SK-N-SH treated with all-trans-retinoic acid at 6 μM for 48 hours (cell line): Measurements from ENCODE around the gene RAB5IF.

Experiments used
- ATAC-seq: fragments of 200-7000 bp; cut with Tn5 transposase; 3 replicates; pipeline ENCODE4 v1.9.1; 2020; ENCODE audit warnings: mild to moderate bottlenecking, moderate library complexity
- BACH2 ChIP-seq: fragments of 250-450 bp; sonication (Bioruptor Pico); IDR thresholded peaks from 2 replicates; pipeline ENCODE4 v1.9.0; 2021; ENCODE audit warnings: mild to moderate bottlenecking, borderline replicate concordance
- CSDC2 ChIP-seq: fragments of 250-450 bp; sonication (Bioruptor Pico); IDR thresholded peaks from 2 replicates; pipeline ENCODE4 v1.5.0; 2020; ENCODE audit warnings: mild to moderate bottlenecking, moderate library complexity
- ESRRG ChIP-seq: fragments of 250-450 bp; sonication (Bioruptor Pico); IDR thresholded peaks from 2 replicates; pipeline ENCODE4 v1.6.1; 2021; ENCODE audit warnings: mild to moderate bottlenecking
- ISL1 ChIP-seq: fragments of 250-450 bp; sonication (Bioruptor Pico); IDR thresholded peaks from 2 replicates; pipeline ENCODE4 v2.1.2; 2022; ENCODE audit warnings: mild to moderate bottlenecking, moderate library complexity
- OSR1 ChIP-seq: fragments of 250-450 bp; sonication (Bioruptor Pico); IDR thresholded peaks from 2 replicates; pipeline ENCODE4 v1.8.0; 2022; ENCODE audit warnings: moderate library complexity, mild to moderate bottlenecking, inconsistent platforms
- PATZ1 ChIP-seq: fragments of 250-450 bp; sonication (Bioruptor Pico); IDR thresholded peaks from 2 replicates; pipeline ENCODE4 v1.8.0; 2020; ENCODE audit warnings: mild to moderate bottlenecking, moderate library complexity, borderline replicate concordance
- POU6F1 ChIP-seq: fragments of 250-450 bp; sonication (Bioruptor Pico); IDR thresholded peaks from 2 replicates; pipeline ENCODE4 v1.8.0; 2021; ENCODE audit warnings: low read depth, mild to moderate bottlenecking, moderate library complexity, borderline replicate concordance
- PPARA ChIP-seq: fragments of 250-450 bp; sonication (Bioruptor Pico); IDR thresholded peaks from 2 replicates; pipeline ENCODE4 v1.5.0; 2020; ENCODE audit warnings: mild to moderate bottlenecking, borderline replicate concordance
- TCF4 ChIP-seq: fragments of 250-450 bp; sonication (Bioruptor Pico); IDR thresholded peaks from 2 replicates; pipeline ENCODE4 v1.8.0; 2021; ENCODE audit warnings: mild to moderate bottlenecking, moderate library complexity, borderline replicate concordance
- ZC3H10 ChIP-seq: fragments of 250-450 bp; sonication (Bioruptor Pico); IDR thresholded peaks from 2 replicates; pipeline ENCODE4 v1.5.1; 2021; ENCODE audit warnings: mild to moderate bottlenecking, moderate library complexity
- ZFP3 ChIP-seq: fragments of 250-450 bp; sonication (Bioruptor Pico); IDR thresholded peaks from 2 replicates; pipeline ENCODE4 v1.5.0; 2020; ENCODE audit warnings: mild to moderate bottlenecking, moderate library complexity
- ZNF565 ChIP-seq: fragments of 450-650 bp; formaldehyde crosslinking; conservative IDR thresholded peaks from 2 replicates; pipeline ENCODE4 v1.5.0; 2020; ENCODE audit warnings: low read depth, mild to moderate bottlenecking, moderate library complexity
- ZNF70 ChIP-seq: fragments of 450-650 bp; formaldehyde crosslinking; IDR thresholded peaks from 2 replicates; pipeline ENCODE4 v1.5.0; 2020; ENCODE audit warnings: mild to moderate bottlenecking, moderate library complexity
- ZNF8 ChIP-seq: fragments of 450-650 bp; formaldehyde crosslinking; IDR thresholded peaks from 2 replicates; pipeline ENCODE4 v1.5.0; 2020; ENCODE audit warnings: mild to moderate bottlenecking, moderate library complexity
- TF ChIP-seq, protein P1 (sequence below): fragments of 250-450 bp; sonication (Bioruptor Pico); IDR thresholded peaks from 2 replicates; pipeline ENCODE4 v1.5.1; 2020; ENCODE audit warnings: low read depth, mild to moderate bottlenecking, moderate library complexity
- TF ChIP-seq, protein P2 (sequence below): fragments of 250-450 bp; sonication (Bioruptor Pico); IDR thresholded peaks from 2 replicates; pipeline ENCODE4 v1.5.1; 2021; ENCODE audit warnings: mild to moderate bottlenecking, moderate library complexity
- TF ChIP-seq, protein P3 (sequence below): fragments of 250-450 bp; sonication (Bioruptor Pico); IDR thresholded peaks from 2 replicates; pipeline ENCODE4 v1.5.0; 2020; ENCODE audit warnings: mild to moderate bottlenecking, moderate library complexity

Gene RAB5IF

GRCh38 chr20:36644706-36645095, 39.1 kb downstream of the RAB5IF start (continued):
- TF ChIP-seq, protein P1, sequence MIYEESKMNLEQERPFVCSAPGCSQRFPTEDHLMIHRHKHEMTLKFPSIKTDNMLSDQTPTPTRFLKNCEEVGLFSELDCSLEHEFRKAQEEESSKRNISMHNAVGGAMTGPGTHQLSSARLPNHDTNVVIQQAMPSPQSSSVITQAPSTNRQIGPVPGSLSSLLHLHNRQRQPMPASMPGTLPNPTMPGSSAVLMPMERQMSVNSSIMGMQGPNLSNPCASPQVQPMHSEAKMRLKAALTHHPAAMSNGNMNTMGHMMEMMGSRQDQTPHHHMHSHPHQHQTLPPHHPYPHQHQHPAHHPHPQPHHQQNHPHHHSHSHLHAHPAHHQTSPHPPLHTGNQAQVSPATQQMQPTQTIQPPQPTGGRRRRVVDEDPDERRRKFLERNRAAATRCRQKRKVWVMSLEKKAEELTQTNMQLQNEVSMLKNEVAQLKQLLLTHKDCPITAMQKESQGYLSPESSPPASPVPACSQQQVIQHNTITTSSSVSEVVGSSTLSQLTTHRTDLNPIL: no peak
- TF ChIP-seq CSDC2 (CRISPR knock-in tag) (no peak), ZNF565 (CRISPR knock-in tag) (no peak), OSR1 (CRISPR knock-in tag) (no peak), PPARA (CRISPR knock-in tag) (no peak)
- TF ChIP-seq, all 23 proteins: peak for 0

DNA sequence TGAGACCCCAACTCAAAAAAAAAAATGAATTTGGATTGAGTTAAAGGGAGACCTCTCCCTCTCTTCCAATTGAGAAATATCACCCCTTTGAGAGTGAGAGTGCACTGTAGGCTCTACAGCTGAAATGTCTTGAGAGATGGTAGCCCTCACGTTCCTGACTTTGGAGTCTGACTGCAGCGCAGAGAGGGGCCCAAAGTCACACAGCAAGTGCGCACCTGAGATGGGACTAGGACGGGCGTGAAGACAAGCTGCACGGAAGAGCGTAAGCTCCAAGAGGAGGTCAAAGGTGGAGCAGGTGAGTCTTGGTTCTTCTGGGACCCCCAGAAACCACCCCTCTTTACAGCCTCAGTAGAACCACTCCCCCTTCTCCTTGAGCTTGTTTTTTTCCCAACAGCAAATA, 39.8 kb downstream of the RAB5IF start:
- TF ChIP-seq TCF4: no peak

DNA sequence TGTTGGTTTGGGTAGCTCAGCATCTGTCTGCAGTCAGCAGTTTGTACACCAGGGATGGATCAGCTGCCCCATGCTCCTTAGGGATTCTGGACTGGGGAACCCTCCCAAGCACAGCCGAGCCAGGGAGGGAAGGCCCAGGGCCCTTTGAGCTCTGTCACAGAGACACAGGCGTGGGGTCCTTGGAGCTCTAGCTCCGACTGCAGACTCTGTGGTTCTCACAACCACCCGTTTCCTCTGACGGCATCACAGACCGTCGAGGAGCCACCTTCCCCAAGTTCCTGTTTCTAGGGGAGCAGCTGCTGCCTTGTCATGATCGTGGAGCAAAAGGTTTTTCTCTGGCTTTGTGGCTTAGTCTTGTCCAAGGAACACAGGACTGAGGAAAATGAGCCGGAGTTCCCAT, 40.4 kb downstream of the RAB5IF start, which contains the start of gene SLA2:
TSS of gene SLA2 (minus strand) at position 199 of the 400 bp plus-strand sequence. CDS start 4,861 bp downstream, outside the sequence.
- TF ChIP-seq, protein P1: no peak
- TF ChIP-seq OSR1 (CRISPR knock-in tag) (no peak), PPARA (CRISPR knock-in tag) (no peak), ZNF70 (CRISPR knock-in tag) (no peak), PATZ1 (CRISPR knock-in tag) (no peak), ZFP3 (CRISPR knock-in tag) (no peak), TCF4 (no peak), ZNF565 (CRISPR knock-in tag) (no peak), ISL1 (CRISPR knock-in tag) (no peak)
- TF ChIP-seq, protein P2, sequence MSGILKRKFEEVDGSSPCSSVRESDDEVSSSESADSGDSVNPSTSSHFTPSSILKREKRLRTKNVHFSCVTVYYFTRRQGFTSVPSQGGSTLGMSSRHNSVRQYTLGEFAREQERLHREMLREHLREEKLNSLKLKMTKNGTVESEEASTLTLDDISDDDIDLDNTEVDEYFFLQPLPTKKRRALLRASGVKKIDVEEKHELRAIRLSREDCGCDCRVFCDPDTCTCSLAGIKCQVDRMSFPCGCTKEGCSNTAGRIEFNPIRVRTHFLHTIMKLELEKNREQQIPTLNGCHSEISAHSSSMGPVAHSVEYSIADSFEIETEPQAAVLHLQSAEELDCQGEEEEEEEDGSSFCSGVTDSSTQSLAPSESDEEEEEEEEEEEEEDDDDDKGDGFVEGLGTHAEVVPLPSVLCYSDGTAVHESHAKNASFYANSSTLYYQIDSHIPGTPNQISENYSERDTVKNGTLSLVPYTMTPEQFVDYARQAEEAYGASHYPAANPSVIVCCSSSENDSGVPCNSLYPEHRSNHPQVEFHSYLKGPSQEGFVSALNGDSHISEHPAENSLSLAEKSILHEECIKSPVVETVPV (CRISPR knock-in tag): no peak
- TF ChIP-seq, all 23 proteins: peak for 0
- no peak for ATAC-seq

More for the DNA sequence above, 39.8 kb downstream of the RAB5IF start:
- ATAC-seq: no peak

DNA sequence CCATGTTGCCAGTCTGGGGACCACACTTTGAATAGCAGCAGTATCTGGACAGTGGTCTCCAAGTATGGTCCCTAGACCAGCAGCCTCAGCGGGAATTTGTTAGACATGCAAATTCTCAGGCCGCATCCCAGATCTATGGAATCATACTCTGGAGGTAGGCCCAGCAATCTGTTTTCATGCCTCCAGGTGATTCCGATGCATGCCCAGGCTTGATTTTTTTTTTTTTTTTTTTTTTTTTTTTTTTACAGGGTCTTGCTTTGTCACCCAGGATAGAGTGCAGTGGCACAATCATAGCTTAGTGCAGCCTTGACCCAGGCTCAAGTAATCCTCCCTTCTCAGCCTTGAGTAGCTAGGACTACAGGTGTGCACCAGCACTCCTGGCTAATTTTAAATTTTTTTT, 41.1 kb downstream of the RAB5IF start:
- ATAC-seq: no peak
- no peak for TF ChIP-seq ESRRG

DNA sequence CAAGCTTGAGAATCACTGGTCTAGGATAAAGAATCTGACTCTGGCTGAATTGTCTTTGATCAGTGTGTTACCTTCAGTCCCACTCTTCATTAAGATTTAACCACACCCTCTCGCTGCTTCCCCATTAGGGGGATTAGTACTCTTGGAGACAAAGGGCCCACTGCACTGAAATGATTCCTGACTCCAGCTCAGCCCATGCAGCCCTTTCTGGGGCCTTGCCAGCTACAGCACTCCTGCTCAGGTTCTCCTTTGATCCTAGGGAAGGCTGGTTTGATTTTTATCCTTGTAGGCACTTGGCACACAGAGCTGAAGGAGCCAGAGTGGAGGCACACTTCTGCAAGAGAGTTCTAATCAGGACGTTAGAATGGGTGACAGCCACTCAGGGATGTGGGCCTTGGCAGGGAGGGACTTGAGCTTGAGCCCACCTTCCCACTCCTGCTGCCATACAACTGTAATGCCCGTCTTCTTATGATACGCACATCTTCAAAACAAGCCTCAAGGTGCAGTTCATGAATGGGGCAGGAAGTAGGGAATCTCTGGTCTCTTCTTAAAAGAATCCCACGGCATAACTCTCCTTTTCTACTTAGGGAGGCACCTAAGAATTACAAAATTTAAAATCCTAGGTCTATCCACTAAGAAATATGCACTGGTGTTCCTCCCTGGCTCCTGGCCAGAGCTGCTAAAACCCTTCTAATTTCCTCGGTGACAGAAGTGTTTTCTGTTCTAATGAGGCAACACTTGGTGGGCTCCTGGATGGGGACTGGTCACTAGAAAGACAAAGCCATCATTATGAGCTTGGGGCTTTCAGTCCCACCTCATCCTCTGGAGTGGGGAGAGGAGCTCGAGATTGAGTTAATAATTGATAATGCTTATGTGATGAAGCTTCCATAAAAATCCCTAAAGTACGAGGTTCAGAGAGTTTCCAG, 41.9 kb downstream of the RAB5IF start:
- ATAC-seq: no peak
- no peak for TF ChIP-seq ESRRG
- TF ChIP-seq, protein P3, sequence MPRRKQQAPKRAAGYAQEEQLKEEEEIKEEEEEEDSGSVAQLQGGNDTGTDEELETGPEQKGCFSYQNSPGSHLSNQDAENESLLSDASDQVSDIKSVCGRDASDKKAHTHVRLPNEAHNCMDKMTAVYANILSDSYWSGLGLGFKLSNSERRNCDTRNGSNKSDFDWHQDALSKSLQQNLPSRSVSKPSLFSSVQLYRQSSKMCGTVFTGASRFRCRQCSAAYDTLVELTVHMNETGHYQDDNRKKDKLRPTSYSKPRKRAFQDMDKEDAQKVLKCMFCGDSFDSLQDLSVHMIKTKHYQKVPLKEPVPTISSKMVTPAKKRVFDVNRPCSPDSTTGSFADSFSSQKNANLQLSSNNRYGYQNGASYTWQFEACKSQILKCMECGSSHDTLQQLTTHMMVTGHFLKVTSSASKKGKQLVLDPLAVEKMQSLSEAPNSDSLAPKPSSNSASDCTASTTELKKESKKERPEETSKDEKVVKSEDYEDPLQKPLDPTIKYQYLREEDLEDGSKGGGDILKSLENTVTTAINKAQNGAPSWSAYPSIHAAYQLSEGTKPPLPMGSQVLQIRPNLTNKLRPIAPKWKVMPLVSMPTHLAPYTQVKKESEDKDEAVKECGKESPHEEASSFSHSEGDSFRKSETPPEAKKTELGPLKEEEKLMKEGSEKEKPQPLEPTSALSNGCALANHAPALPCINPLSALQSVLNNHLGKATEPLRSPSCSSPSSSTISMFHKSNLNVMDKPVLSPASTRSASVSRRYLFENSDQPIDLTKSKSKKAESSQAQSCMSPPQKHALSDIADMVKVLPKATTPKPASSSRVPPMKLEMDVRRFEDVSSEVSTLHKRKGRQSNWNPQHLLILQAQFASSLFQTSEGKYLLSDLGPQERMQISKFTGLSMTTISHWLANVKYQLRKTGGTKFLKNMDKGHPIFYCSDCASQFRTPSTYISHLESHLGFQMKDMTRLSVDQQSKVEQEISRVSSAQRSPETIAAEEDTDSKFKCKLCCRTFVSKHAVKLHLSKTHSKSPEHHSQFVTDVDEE (CRISPR knock-in tag): no peak
- TF ChIP-seq PPARA (CRISPR knock-in tag): no peak
- TF ChIP-seq POU6F1: no peak
- TF ChIP-seq BACH2 (CRISPR knock-in tag): no peak
- no peak for TF ChIP-seq ZC3H10 (CRISPR knock-in tag)
- no peak for TF ChIP-seq ZNF8 (CRISPR knock-in tag)
- no peak for TF ChIP-seq PATZ1 (CRISPR knock-in tag)
- TF ChIP-seq TCF4: no peak
- TF ChIP-seq, protein P2 (CRISPR knock-in tag): no peak
